Effector memory CD4-positive, alpha-beta T cell (primary cell): ENCODE results near the gene ETV1.

Source experiments
- DNase-seq, 3 donors: peaks; one replicate each; pipeline ENCODE4 v3.0.0-alpha.2; 2020
- H3K27ac ChIP-seq: 2 replicates; pipeline ENCODE4 v1.7.0; 2013; ENCODE audit warnings: mild to moderate bottlenecking, low read length, moderate library complexity; ENCODE audit not compliant: insufficient read depth, poor library complexity, severe bottlenecking
- H3K27me3 ChIP-seq: replicated peaks from 2 replicates; pipeline ENCODE4 v1.7.0; 2013; ENCODE audit warnings: mild to moderate bottlenecking, low read length; ENCODE audit not compliant: insufficient read depth, control insufficient read depth, poor library complexity, severe bottlenecking
- H3K36me3 ChIP-seq: 2 replicates; pipeline ENCODE4 v1.7.0; 2013; ENCODE audit warnings: mild to moderate bottlenecking, low read length, moderate library complexity; ENCODE audit not compliant: control insufficient read depth, insufficient read depth
- H3K4me1 ChIP-seq: 2 replicates; pipeline ENCODE4 v1.7.0; 2013; ENCODE audit warnings: low read length, mild to moderate bottlenecking; ENCODE audit not compliant: control insufficient read depth, insufficient read depth, poor library complexity, severe bottlenecking
- H3K4me3 ChIP-seq: 2 replicates; pipeline ENCODE4 v1.7.0; 2013; ENCODE audit warnings: low read length, low read depth, mild to moderate bottlenecking; ENCODE audit not compliant: insufficient read depth, poor library complexity, severe bottlenecking
- H3K9me3 ChIP-seq: 2 replicates; pipeline ENCODE4 v1.7.0; 2013; ENCODE audit warnings: mild to moderate bottlenecking, low read length, moderate library complexity; ENCODE audit not compliant: control insufficient read depth

The ETV1 gene

DNA sequence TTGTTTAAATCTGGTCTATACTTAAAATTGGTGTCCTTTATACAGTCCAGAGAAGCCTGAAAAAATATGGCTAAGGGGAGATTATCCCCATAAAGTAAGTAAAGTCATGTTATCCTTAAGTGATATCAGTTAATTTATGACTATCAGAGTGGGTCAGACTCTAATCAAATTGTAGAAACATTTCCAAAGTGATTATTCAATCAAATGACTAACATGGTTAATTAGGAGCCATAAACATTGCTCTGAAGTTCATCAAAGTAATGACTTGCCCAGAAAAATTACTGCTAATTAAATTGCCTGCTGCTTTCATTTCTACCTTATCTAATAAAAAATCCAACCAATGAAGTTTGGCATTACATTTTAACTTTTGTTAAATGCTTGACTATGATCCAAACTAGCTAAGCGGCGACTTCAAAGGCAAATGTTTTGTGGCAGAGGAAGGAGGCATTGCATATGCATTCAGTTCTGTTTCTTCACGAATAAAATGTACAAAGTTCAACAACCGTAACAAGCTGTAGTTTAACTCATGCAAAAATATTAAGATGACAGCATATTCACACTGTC lies 76.7 kb downstream of the ETV1 start:
- no peak overlapping the region for H3K27ac ChIP-seq
- no peaks in the 10 kb centered on the region for H3K9me3 ChIP-seq
- no peak for DNase-seq
- peaks cover 11% of the 10 kb centered on the region for H3K4me1 ChIP-seq
- H3K27me3 ChIP-seq, result no peaks in the 10 kb centered on the region
- no peaks in the 10 kb centered on the region for H3K36me3 ChIP-seq
- no peak overlapping the region for H3K4me3 ChIP-seq

DNA sequence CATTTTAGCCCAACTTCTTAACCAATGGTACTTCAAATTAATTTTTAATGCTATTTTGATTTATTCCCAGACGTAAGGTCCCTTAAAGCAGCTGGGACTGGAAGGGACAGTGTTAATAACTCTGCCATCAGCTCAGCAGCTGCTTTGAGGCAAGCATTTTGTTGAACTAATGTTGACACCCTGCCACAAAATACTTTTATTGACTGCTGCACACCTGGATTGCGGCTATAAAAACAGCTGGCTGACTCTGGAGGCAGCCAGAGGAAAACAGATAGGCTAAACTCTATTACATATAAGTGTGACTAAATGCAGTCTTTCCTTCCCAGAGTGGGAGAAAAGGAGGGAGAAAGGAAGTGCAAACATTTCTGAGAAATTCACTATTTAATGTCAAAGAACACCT lies 77.6 kb downstream of the ETV1 start:
- Histone ChIP-seq H3K27ac (no peak overlapping the region), H3K9me3 (no peaks in the 10 kb centered on the region), H3K4me3 (no peak overlapping the region), H3K36me3 (no peaks in the 10 kb centered on the region), H3K27me3 (no peaks in the 10 kb centered on the region), H3K4me1 (peaks cover 11% of the 10 kb centered on the region)
- DNase-seq, result no peak

DNA sequence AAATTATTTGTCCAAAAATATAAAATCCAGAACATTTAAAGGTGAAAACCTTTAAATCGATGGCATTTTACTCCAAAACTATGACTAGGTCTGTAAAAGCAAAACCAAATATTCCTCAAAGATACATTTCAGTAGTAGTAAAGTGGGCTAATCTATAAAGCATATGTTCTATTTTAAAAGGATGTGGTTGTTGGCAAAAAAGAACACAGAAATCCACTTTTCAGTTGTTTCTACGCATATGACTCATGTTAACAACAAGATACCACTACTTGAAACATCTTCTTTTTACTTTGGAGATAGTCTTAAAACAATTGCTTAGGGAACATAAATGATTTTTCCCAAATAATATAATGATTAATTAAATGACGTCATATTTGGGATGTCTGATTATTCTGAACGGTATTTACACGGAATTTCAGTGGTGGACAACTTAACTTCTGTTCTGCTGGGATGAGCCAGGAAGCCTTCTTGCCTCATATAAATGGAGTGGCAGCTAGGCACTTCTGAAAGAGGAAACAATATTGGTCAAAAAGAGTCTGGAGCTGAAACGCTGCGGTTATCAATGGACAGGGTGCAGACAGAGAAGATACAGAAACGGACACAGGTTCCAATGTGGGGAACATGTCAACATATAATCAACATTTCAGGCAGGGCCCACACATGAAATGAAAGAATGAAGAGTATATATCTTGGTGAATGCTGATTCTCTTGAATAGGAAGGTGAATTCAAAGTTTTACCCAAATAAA lies 78.5 kb downstream of the ETV1 start:
- H3K27ac ChIP-seq, result no peak overlapping the region
- no peak for DNase-seq
- H3K4me1 ChIP-seq, result peaks cover 11% of the 10 kb centered on the region
- H3K4me3 ChIP-seq, result no peak overlapping the region
- H3K9me3 ChIP-seq, result no peaks in the 10 kb centered on the region
- H3K27me3 ChIP-seq, result no peaks in the 10 kb centered on the region
- H3K36me3 ChIP-seq, result no peaks in the 10 kb centered on the region

DNA sequence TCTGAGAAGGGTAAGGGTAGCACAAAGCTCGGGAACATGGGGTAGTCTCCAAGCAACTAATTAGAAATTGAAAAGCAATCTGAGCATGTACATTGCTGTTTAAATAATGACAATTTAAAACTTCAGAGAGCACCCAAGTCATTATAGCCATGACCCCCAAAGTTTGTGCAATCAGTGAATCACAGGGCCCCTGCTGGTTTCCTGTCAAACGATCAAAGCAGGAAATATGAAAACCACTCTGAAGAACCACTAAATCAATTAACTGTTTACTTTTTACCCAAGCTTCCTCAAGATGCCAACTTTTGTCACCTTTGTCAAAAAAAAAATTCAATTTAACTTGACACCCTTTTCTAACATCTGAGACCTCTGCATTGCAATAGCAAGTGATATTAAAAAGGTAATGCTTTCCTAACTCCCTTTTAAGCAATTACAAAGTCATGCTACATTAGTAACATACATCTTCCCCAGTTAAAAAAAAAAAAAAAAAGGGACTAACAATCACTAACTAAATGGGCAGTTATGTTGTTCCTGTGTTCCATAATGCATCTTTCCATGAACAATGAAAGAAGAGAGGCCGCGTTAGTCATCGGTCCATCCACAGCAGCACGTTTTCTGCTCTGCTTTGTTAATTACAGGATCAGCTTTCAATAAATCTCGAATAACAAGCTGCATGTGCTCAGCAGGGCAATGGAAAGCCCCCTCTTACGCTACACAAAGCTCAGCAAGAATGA lies 80.6 kb downstream of the ETV1 start:
- Histone ChIP-seq H3K36me3 (no peaks in the 10 kb centered on the region), H3K27ac (no peak overlapping the region), H3K4me1 (peaks cover 11% of the 10 kb centered on the region), H3K4me3 (no peak overlapping the region), H3K27me3 (no peaks in the 10 kb centered on the region), H3K9me3 (no peaks in the 10 kb centered on the region)
- no peak for DNase-seq

DNA sequence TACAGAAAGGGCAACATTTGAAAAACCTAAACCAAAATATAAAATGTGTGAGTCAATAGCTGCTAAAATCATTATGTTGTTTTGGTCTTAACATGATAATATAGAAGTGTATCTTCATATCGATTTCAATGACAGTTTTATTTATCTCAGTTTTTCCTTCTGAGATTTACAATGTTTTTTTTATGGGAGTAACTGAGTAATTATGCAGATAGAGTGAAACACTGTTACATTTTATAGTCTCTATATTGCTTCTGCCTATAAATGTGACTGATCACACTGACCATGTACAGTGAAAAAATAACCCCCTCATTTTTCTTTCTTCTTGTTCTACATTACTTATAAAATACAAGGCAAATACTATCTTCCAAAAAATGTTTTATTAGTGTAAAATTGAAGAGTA lies 81.6 kb downstream of the ETV1 start:
- no peak for DNase-seq
- Histone ChIP-seq H3K4me1 (peaks cover 11% of the 10 kb centered on the region), H3K27me3 (no peaks in the 10 kb centered on the region), H3K36me3 (no peaks in the 10 kb centered on the region), H3K9me3 (no peaks in the 10 kb centered on the region), H3K27ac (no peak overlapping the region), H3K4me3 (no peak overlapping the region)

DNA sequence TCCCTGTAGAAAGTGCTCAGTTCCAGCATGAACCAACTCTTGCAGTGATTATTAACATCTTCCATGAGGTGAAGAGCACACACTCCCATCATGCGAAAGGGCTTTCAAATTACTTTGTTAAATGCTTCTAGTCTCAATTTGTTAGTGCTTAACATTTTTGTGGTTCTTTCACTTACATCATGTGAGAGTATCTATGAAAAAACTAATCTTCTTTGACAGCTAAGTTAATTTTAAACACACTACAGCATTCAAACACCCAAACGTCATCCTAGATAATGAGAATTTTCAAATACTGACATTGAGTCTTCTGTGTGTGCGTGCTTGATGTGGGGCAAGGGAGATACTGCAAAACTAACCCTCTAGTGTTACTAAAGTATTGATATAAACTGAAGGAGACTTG lies 84.8 kb downstream of the ETV1 start:
- H3K4me3 ChIP-seq, result no peak overlapping the region
- H3K27ac ChIP-seq, result no peak overlapping the region
- no peaks in the 10 kb centered on the region for H3K27me3 ChIP-seq
- no peaks in the 10 kb centered on the region for H3K9me3 ChIP-seq
- peaks cover 6% of the 10 kb centered on the region for H3K4me1 ChIP-seq
- no peak for DNase-seq
- H3K36me3 ChIP-seq, result no peaks in the 10 kb centered on the region

DNA sequence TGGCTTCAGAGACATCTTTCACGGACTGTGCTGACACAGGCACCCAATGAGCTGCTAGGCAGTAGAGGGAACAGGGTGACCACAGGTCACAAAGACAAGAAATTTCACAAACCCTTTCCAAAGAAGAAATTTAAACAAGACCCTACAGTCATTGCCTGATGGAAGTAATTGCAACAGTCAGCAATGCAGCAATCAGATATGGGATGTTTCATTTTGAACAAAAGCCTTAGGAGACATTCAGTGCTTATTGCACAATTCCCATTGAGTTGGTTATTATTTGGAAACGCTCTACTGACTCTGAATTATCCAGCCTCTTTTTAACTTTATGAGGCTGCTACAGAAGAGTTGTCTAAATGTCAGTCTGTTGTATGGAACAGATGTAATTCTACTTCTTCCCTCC lies 85.5 kb downstream of the ETV1 start:
- no peak for DNase-seq
- H3K4me1 ChIP-seq, result peaks cover under 1% of the 10 kb centered on the region
- H3K4me3 ChIP-seq, result no peak overlapping the region
- H3K9me3 ChIP-seq, result no peaks in the 10 kb centered on the region
- no peaks in the 10 kb centered on the region for H3K36me3 ChIP-seq
- no peak overlapping the region for H3K27ac ChIP-seq
- H3K27me3 ChIP-seq, result no peaks in the 10 kb centered on the region

DNA sequence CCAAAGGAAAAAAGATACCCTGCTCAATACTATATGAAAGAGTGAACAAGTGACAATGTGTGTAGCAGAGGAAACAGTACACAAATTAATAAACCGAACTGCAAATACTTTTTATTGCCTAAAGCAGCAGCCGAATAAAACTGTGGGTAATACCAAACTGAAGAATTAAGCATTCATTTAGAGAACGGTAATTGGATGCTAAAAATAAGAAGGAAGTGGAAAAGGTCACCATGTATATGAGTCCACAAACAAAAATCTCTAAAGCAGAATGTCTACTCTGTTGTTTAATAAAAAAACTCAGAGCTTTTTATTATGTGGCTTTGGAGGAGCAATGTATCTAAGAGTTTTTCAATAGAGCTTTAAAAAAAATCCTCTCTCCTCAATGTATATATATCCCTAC lies 87.9 kb downstream of the ETV1 start:
- Histone ChIP-seq H3K4me3 (no peak overlapping the region), H3K27ac (no peak overlapping the region), H3K27me3 (no peaks in the 10 kb centered on the region), H3K9me3 (no peaks in the 10 kb centered on the region), H3K4me1 (no peaks in the 10 kb centered on the region), H3K36me3 (no peaks in the 10 kb centered on the region)
- no peak for DNase-seq

DNA sequence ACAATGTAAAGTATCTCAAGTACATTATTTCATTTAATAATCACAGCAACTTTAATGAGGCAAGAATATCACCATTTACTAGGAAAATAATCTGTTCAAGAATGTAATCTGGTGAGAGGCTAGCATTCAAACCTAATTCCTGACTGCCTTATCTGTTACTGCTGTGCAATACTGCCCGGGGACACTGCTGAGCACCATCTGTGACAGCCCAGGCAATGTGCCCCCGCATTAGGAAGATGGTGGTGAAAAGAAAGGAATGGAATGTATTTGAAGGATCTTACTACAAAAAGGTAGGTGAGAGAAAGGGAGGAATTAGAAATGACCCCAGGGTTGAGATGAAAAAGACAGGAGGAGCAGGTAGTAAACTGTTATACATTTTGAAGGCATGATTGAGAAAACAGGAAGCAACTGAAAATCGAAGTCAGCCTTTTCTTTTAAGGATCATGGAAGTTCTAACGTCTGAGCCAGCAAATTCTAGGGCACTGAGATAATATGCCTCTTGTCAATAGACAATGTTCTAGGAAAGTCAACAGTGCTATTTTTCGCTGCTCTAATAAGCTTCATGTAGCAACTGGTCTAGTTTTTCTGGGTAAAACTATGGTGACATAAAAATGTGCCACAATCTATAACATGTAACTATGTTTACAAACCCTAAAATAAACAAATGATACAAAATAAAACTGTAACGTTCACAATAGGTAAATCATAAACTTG lies 90.4 kb downstream of the ETV1 start:
- H3K9me3 ChIP-seq, result no peaks in the 10 kb centered on the region
- no peak overlapping the region for H3K4me3 ChIP-seq
- H3K27me3 ChIP-seq, result no peaks in the 10 kb centered on the region
- H3K36me3 ChIP-seq, result no peaks in the 10 kb centered on the region
- no peak overlapping the region for H3K27ac ChIP-seq
- no peak for DNase-seq
- no peaks in the 10 kb centered on the region for H3K4me1 ChIP-seq

DNA sequence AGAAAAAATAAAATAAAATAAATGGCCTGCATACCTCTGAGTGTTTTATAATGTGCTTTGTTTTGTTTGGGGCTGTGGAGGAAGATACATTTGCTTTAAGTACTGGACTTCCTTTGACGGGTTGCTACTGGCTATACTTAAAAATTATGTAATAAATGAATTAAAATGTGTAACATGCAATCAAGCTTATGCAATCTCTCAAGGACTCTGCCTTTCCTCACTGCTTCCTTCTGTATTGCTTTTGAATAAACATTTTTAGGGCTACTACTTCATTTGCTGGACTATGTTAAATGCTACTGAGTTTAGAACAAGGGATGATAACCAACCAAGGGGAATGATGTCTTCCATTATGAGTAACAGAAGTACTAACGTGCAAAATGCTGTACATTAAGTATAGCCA lies 91.6 kb downstream of the ETV1 start:
- Histone ChIP-seq H3K27ac (no peak overlapping the region), H3K4me3 (no peak overlapping the region), H3K4me1 (no peaks in the 10 kb centered on the region), H3K36me3 (no peaks in the 10 kb centered on the region), H3K9me3 (no peaks in the 10 kb centered on the region), H3K27me3 (no peaks in the 10 kb centered on the region)
- no peak for DNase-seq
